ENCODE measurements around the gene APOA4. TPM values are rescaled to one million over a fixed set of nuclear protein-coding genes. Genes with fewer than 3 reads are reported as not detected.

APOA4 gene
- total RNA-seq, 2 donors from 2014 or later, result not detected

DNA sequence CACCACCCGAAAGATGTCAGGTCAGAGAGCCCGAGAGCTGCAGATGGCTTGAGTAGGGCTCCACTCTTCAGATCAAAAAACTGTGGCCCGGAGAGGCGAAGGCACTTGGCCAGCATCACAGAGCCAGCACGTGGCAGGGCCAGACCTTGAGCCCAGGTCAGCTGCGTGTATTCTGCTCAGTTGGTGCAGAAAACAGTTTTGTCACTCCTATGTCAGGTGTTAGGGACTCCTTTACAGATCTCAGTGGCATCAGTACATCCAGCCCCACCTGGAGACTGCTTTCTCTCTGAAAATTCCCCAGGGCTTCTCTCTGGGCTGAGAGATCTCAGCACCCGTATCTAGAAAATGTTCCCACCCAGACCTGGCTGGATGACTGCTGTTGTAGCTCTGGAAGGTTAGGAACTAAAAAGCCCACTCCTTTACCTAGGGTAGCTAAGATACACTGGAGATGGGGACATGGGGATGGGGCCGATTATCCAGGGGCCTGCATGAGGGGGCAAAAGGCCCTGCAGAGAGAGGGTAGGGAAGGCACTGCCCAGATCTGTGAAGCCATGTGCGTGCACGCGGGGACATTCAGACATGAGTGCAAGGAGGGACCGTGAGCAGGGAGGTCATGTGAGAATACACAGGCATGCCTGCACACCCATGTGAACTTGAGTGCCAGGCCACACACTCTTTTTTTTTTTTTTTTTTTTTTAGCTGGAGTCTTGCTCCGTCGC lies 10.9 kb upstream of the APOA4 start:
- Histone ChIP-seq H3K36me3 (no peaks in the 10 kb centered on the region), H3K4me1 (peaks cover 5% of the 10 kb centered on the region), H3K27me3 (no peaks in the 10 kb centered on the region), H3K9me3 (no peaks in the 10 kb centered on the region), H3K9ac (ENCODE audit: low read depth in 2 of 2, low read length in 2 of 2) (no peak overlapping the region), H3K4me3 (no peak overlapping the region), H3K27ac (no peak overlapping the region)
- intact Hi-C loops (cut with DNase I), result no loop called here
- TF ChIP-seq, protein P1, sequence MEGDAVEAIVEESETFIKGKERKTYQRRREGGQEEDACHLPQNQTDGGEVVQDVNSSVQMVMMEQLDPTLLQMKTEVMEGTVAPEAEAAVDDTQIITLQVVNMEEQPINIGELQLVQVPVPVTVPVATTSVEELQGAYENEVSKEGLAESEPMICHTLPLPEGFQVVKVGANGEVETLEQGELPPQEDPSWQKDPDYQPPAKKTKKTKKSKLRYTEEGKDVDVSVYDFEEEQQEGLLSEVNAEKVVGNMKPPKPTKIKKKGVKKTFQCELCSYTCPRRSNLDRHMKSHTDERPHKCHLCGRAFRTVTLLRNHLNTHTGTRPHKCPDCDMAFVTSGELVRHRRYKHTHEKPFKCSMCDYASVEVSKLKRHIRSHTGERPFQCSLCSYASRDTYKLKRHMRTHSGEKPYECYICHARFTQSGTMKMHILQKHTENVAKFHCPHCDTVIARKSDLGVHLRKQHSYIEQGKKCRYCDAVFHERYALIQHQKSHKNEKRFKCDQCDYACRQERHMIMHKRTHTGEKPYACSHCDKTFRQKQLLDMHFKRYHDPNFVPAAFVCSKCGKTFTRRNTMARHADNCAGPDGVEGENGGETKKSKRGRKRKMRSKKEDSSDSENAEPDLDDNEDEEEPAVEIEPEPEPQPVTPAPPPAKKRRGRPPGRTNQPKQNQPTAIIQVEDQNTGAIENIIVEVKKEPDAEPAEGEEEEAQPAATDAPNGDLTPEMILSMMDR (IDR thresholded peaks at IDR 0.05), result no peak
- DNase-seq, result no peak

DNA sequence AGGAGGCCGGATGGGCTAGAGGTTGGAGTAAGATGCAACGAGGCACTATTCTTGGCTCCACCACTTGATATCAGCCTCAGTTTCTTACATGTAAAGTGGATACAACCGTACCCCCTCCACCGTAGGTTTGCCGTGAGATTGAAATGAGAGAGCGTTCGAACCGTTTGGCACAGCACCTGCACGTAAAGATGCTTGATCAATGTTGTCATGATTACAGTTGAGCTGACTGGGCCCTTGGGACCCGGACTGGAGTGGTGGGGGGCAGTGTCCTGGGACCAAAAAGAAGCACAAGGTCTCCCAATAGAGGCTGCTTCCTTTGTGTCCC lies 10.3 kb upstream of the APOA4 start:
- Histone ChIP-seq H3K27me3 (no peaks in the 10 kb centered on the region), H3K9ac (ENCODE audit: low read depth in 2 of 2, low read length in 2 of 2) (no peak overlapping the region), H3K4me1 (peaks cover 5% of the 10 kb centered on the region), H3K9me3 (no peaks in the 10 kb centered on the region), H3K36me3 (no peaks in the 10 kb centered on the region), H3K4me3 (no peak overlapping the region), H3K27ac (no peak overlapping the region)
- no peak for DNase-seq
- intact Hi-C loops (cut with DNase I), result no loop called here
- TF ChIP-seq, protein P1 (IDR thresholded peaks at IDR 0.05), result no peak

DNA sequence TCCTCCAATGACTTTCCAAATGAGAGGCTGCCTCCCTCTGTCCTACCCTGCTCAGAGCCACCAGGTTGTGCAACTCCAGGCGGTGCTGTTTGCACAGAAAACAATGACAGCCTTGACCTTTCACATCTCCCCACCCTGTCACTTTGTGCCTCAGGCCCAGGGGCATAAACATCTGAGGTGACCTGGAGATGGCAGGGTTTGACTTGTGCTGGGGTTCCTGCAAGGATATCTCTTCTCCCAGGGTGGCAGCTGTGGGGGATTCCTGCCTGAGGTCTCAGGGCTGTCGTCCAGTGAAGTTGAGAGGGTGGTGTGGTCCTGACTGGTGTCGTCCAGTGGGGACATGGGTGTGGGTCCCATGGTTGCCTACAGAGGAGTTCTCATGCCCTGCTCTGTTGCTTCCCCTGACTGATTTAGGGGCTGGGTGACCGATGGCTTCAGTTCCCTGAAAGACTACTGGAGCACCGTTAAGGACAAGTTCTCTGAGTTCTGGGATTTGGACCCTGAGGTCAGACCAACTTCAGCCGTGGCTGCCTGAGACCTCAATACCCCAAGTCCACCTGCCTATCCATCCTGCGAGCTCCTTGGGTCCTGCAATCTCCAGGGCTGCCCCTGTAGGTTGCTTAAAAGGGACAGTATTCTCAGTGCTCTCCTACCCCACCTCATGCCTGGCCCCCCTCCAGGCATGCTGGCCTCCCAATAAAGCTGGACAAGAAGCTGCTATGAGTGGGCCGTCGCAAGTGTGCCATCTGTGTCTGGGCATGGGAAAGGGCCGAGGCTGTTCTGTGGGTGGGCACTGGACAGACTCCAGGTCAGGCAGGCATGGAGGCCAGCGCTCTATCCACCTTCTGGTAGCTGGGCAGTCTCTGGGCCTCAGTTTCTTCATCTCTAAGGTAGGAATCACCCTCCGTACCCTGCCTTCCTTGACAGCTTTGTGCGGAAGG lies 9.5 kb upstream of the APOA4 start:
- peaks cover 5% of the 10 kb centered on the region for H3K4me1 ChIP-seq
- no peak overlapping the region for H3K4me3 ChIP-seq
- no peaks in the 10 kb centered on the region for H3K27me3 ChIP-seq
- H3K9me3 ChIP-seq, result no peaks in the 10 kb centered on the region
- intact Hi-C loops (cut with DNase I), result no loop called here
- H3K9ac ChIP-seq (ENCODE audit: low read depth in 2 of 2, low read length in 2 of 2), result no peak overlapping the region
- H3K27ac ChIP-seq, result no peak overlapping the region
- H3K36me3 ChIP-seq, result no peaks in the 10 kb centered on the region
- TF ChIP-seq, protein P1 (IDR thresholded peaks at IDR 0.05), result no peak
- no peak for DNase-seq

DNA sequence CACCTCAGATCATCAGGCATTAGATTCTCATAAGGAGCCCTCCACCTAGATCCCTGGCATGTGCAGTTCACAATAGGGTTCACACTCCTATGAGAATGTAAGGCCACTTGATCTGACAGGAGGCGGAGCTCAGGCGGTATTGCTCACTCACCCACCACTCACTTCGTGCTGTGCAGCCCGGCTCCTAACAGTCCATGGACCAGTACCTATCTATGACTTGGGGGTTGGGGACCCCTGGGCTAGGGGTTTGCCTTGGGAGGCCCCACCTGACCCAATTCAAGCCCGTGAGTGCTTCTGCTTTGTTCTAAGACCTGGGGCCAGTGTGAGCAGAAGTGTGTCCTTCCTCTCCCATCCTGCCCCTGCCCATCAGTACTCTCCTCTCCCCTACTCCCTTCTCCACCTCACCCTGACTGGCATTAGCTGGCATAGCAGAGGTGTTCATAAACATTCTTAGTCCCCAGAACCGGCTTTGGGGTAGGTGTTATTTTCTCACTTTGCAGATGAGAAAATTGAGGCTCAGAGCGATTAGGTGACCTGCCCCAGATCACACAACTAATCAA lies 8.8 kb upstream of the APOA4 start:
- Histone ChIP-seq H3K9me3 (no peaks in the 10 kb centered on the region), H3K27me3 (no peaks in the 10 kb centered on the region), H3K4me3 (no peak overlapping the region), H3K9ac (ENCODE audit: low read depth in 2 of 2, low read length in 2 of 2) (no peak overlapping the region), H3K36me3 (no peaks in the 10 kb centered on the region), H3K27ac (no peak overlapping the region), H3K4me1 (peaks cover 5% of the 10 kb centered on the region)
- DNase-seq, result no peak
- TF ChIP-seq, protein P1 (IDR thresholded peaks at IDR 0.05), result no peak
- intact Hi-C loops (cut with DNase I), result no loop called here

DNA sequence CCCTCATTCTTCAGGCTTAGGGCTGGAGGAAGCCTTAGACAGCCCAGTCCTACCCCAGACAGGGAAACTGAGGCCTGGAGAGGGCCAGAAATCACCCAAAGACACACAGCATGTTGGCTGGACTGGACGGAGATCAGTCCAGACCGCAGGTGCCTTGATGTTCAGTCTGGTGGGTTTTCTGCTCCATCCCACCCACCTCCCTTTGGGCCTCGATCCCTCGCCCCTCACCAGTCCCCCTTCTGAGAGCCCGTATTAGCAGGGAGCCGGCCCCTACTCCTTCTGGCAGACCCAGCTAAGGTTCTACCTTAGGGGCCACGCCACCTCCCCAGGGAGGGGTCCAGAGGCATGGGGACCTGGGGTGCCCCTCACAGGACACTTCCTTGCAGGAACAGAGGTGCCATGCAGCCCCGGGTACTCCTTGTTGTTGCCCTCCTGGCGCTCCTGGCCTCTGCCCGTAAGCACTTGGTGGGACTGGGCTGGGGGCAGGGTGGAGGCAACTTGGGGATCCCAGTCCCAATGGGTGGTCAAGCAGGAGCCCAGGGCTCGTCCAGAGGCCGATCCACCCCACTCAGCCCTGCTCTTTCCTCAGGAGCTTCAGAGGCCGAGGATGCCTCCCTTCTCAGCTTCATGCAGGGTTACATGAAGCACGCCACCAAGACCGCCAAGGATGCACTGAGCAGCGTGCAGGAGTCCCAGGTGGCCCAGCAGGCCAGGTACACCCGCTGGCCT lies 7.2 kb upstream of the APOA4 start:
- H3K4me1 ChIP-seq, result no peaks in the 10 kb centered on the region
- no peaks in the 10 kb centered on the region for H3K27me3 ChIP-seq
- intact Hi-C loops (cut with DNase I), result no loop called here

More for the DNA sequence above, 7.2 kb upstream of the APOA4 start:
- no peak overlapping the region for H3K4me3 ChIP-seq
- TF ChIP-seq, protein P1 (IDR thresholded peaks at IDR 0.05), result no peak
- no peak overlapping the region for H3K9ac ChIP-seq (ENCODE audit: low read depth in 2 of 2, low read length in 2 of 2)
- no peaks in the 10 kb centered on the region for H3K9me3 ChIP-seq
- DNase-seq, result no peak
- no peak overlapping the region for H3K27ac ChIP-seq
- H3K36me3 ChIP-seq, result no peaks in the 10 kb centered on the region

Data from colonic mucosa (tissue), 4 donors.